OCI-LY3 (cell line): ENCODE measurements around the gene RPS6KA4.

ENCODE experiments used
- H2AFZ ChIP-seq: fragments of 200-600, 300-600 bp; shearing (Covaris generic); 2 replicates; pipeline ENCODE4 v1.6.0; 2014; ENCODE audit warnings: antibody characterized with exemption, low read depth, low read length
- H3K27ac ChIP-seq: fragments of 200-600, 300-600 bp; sonication (generic); 2 replicates; pipeline ENCODE4 v1.5.1; 2014; ENCODE audit warnings: mild to moderate bottlenecking, low read length, moderate library complexity, mixed read lengths
- H3K27me3 ChIP-seq: fragments of 200-600, 300-600 bp; sonication (generic); 2 replicates; pipeline ENCODE4 v1.6.1; 2014; ENCODE audit warnings: low read depth, low read length, mixed read lengths
- H3K36me3 ChIP-seq: fragments of 200-600, 300-600 bp; sonication (generic); replicated peaks from 2 replicates; pipeline ENCODE3; 2014; ENCODE audit warnings: low read depth, low read length, mixed read lengths
- H3K4me1 ChIP-seq: fragments of 300-600, 200-600 bp; sonication (generic); 2 replicates; pipeline ENCODE4 v1.6.1; 2014; ENCODE audit warnings: low read length, mixed read lengths
- H3K4me2 ChIP-seq: fragments of 200-600, 300-600 bp; sonication (generic); 2 replicates; pipeline ENCODE4 v1.6.1; 2014; ENCODE audit warnings: low read length, mixed read lengths
- H3K4me3 ChIP-seq: fragments of 300-600, 200-600 bp; sonication (generic); 2 replicates; pipeline ENCODE4 v1.5.1; 2014; ENCODE audit warnings: antibody characterized with exemption, mild to moderate bottlenecking, low read length, moderate library complexity
- H3K79me2 ChIP-seq: fragments of 300-600, 200-600 bp; shearing (Covaris generic); 2 replicates; pipeline ENCODE4 v1.6.1; 2014; ENCODE audit warnings: mild to moderate bottlenecking, low read length, mixed read lengths
- H3K9ac ChIP-seq: fragments of 300-600, 200-600 bp; shearing (Covaris generic); 2 replicates; pipeline ENCODE4 v1.6.0; 2014; ENCODE audit warnings: mild to moderate bottlenecking, low read length, moderate library complexity
- H3K9me3 ChIP-seq: fragments of 200-600, 300-600 bp; shearing (Covaris generic); 2 replicates; pipeline ENCODE4 v1.6.1; 2014; ENCODE audit warnings: low read length, mixed read lengths; ENCODE audit not compliant: insufficient read depth
- H4K20me1 ChIP-seq: fragments of 200-600, 300-600 bp; sonication (generic); 2 replicates; pipeline ENCODE4 v1.6.1; 2016; ENCODE audit warnings: low read length, mixed read lengths; ENCODE audit not compliant: insufficient read depth
- CTCF ChIP-seq: fragments of 200-600, 300-600 bp; sonication (generic); IDR thresholded peaks from 2 replicates; pipeline ENCODE4 v1.5.1; 2014; ENCODE audit warnings: antibody characterized with exemption, low read length, low read depth
- EZH2phosphoT487 ChIP-seq: fragments of 200-600 bp; shearing (Covaris generic); IDR thresholded peaks from 2 replicates; pipeline ENCODE4 v1.6.1; 2018; ENCODE audit warnings: antibody characterized with exemption, mixed run types, low read depth

RPS6KA4 gene

GRCh38 chr11:64361659-64362058 is 2.7 kb downstream of the RPS6KA4 start:
- peaks cover 32% of the 10 kb centered on the region for H3K36me3 ChIP-seq

GRCh38 chr11:64362339-64362738 is 3.4 kb downstream of the RPS6KA4 start:
- no peaks in the 10 kb centered on the region for H3K27me3 ChIP-seq
- H3K4me1 ChIP-seq = peaks cover 48% of the 10 kb centered on the region
- no peaks in the 10 kb centered on the region for H4K20me1 ChIP-seq
- H3K4me2 ChIP-seq = peak overlapping the region; percentile 33; the same call in 1 of the 2 replicates
- no peak overlapping the region for H2AFZ ChIP-seq
- H3K9me3 ChIP-seq = no peaks in the 10 kb centered on the region
- no peak overlapping the region for H3K9ac ChIP-seq
- peaks cover 7% of the 10 kb centered on the region for H3K79me2 ChIP-seq
- H3K36me3 ChIP-seq = peaks cover 34% of the 10 kb centered on the region
- no peak overlapping the region for H3K4me3 ChIP-seq
- peak overlapping the region; percentile 9; the same call in 1 of the 2 replicates for H3K27ac ChIP-seq
- TF ChIP-seq EZH2phosphoT487 (no peak), CTCF (no peak)

More at GRCh38 chr11:64361659-64362058, 2.7 kb downstream of the RPS6KA4 start:
- Histone ChIP-seq H3K9me3 (no peaks in the 10 kb centered on the region), H3K4me2 (peak overlapping the region; percentile 33; the same call in 1 of the 2 replicates), H3K27ac (no peak overlapping the region), H3K4me1 (peaks cover 48% of the 10 kb centered on the region), H3K79me2 (peaks cover 7% of the 10 kb centered on the region), H3K4me3 (peak overlapping the region; percentile 7; the same call in 1 of the 2 replicates), H3K27me3 (no peaks in the 10 kb centered on the region), H2AFZ (no peak overlapping the region), H4K20me1 (no peaks in the 10 kb centered on the region), H3K9ac (no peak overlapping the region)
- TF ChIP-seq EZH2phosphoT487 (no peak), CTCF (no peak)

GRCh38 chr11:64364435-64364834 is 5.5 kb downstream of the RPS6KA4 start:
- H3K9ac ChIP-seq = no peak overlapping the region
- peaks cover 5% of the 10 kb centered on the region for H3K79me2 ChIP-seq
- TF ChIP-seq CTCF (no peak), EZH2phosphoT487 (no peak)
- no peaks in the 10 kb centered on the region for H4K20me1 ChIP-seq
- H3K27ac ChIP-seq = no peak overlapping the region
- H3K4me1 ChIP-seq = peaks cover 35% of the 10 kb centered on the region
- H2AFZ ChIP-seq = no peak overlapping the region
- peaks cover 46% of the 10 kb centered on the region for H3K36me3 ChIP-seq
- no peak overlapping the region for H3K4me2 ChIP-seq
- H3K9me3 ChIP-seq = no peaks in the 10 kb centered on the region
- H3K4me3 ChIP-seq = no peak overlapping the region
- H3K27me3 ChIP-seq = no peaks in the 10 kb centered on the region

GRCh38 chr11:64364911-64365310 is 5.9 kb downstream of the RPS6KA4 start:
- Histone ChIP-seq H3K36me3 (peaks cover 50% of the 10 kb centered on the region), H3K27me3 (no peaks in the 10 kb centered on the region), H3K27ac (no peak overlapping the region), H3K9me3 (no peaks in the 10 kb centered on the region), H3K4me3 (no peak overlapping the region), H4K20me1 (no peaks in the 10 kb centered on the region), H2AFZ (no peak overlapping the region), H3K4me1 (peaks cover 30% of the 10 kb centered on the region), H3K79me2 (no peaks in the 10 kb centered on the region; the same call in 1 of the 2 replicates), H3K9ac (no peak overlapping the region), H3K4me2 (no peak overlapping the region)
- TF ChIP-seq EZH2phosphoT487 = no peak
- no peak for TF ChIP-seq CTCF
